Panc1 (cell line): Measurements from ENCODE around the gene SSX2IP. TPM values are rescaled to one million over a fixed set of nuclear protein-coding genes. Genes with fewer than 3 reads are reported as not detected.
"Not testable (repeated sequence)": the region's sequence is repeated elsewhere in the genome, so short reads cannot be mapped to it uniquely, and the experiment has no call there.

Experiments used
- ATAC-seq: fragments of 200-7000 bp; cut with Tn5 transposase; 2 replicates; pipeline ENCODE4 v1.9.1; 2020; ENCODE audit warnings: mild to moderate bottlenecking, moderate library complexity
- BruUV-seq: library from RNA; stranded (reverse); fragments of 400-500 nt; replicated peaks from 2 replicates; lab custom pipeline; 2021; lab: Mats Ljungman, UMichigan
- CTCF ChIA-PET: fragments of 300-600 bp; sonication (Branson Sonifier 250); formaldehyde crosslinking; loops from one replicate; lab custom pipeline; 2022; ENCODE audit warnings: antibody characterized with exemption; lab: Charles Lee
- POLR2A ChIA-PET: fragments of 300-600 bp; sonication (Branson Sonifier 250); formaldehyde crosslinking; loops from one replicate; lab custom pipeline; 2022; ENCODE audit warnings: antibody characterized with exemption; lab: Charles Lee
- DNase-seq: peaks from one replicate; pipeline ENCODE4 v3.0.0-alpha.2; 2010; ENCODE audit warnings: low read depth, low spot score
- H3K27ac ChIP-seq: 2 replicates; pipeline ENCODE4 v1.5.1; 2011; ENCODE audit warnings: mild to moderate bottlenecking, low read length, inconsistent platforms
- H3K27me3 ChIP-seq: fragments of 200-500 bp; sonication (Bioruptor generic); 2 replicates; pipeline ENCODE4 v1.6.0; 2014; ENCODE audit warnings: low read length, inconsistent platforms; ENCODE audit not compliant: control insufficient read depth, insufficient read depth
- H3K36me3 ChIP-seq: fragments of 200-500 bp; sonication (Bioruptor generic); 2 replicates; pipeline ENCODE4 v1.5.1; 2014; ENCODE audit warnings: inconsistent platforms, mild to moderate bottlenecking, low read length, moderate library complexity; ENCODE audit not compliant: control insufficient read depth, insufficient read depth
- H3K4me1 ChIP-seq: 2 replicates; pipeline ENCODE4 v1.5.1; 2011; ENCODE audit warnings: inconsistent platforms, mild to moderate bottlenecking, low read length, moderate library complexity; ENCODE audit not compliant: control insufficient read depth, insufficient read depth
- H3K4me3 ChIP-seq, 2 experiments: 2 replicates each; pipeline ENCODE4 v1.5.1; 2011 to 2012; ENCODE audit warnings: low read depth in 2 of 2, low read length in 2 of 2, mild to moderate bottlenecking in 2 of 2, inconsistent platforms in 1 of 2, moderate library complexity in 1 of 2
- H3K9me3 ChIP-seq: fragments of 200-500 bp; sonication (Bioruptor generic); 2 replicates; pipeline ENCODE4 v1.5.1; 2014; ENCODE audit warnings: low read depth, mild to moderate bottlenecking, inconsistent platforms, low read length, moderate library complexity; ENCODE audit not compliant: control insufficient read depth, insufficient read depth
- CTCF ChIP-seq: fragments of 450-650 bp; IDR thresholded peaks from 2 replicates; pipeline ENCODE4 v1.5.1; 2017; ENCODE audit warnings: mild to moderate bottlenecking
- POLR2AphosphoS5 ChIP-seq: IDR thresholded peaks from 2 replicates; pipeline ENCODE4 v1.6.1; 2012; ENCODE audit warnings: mild to moderate bottlenecking, low read depth, low read length, moderate library complexity
- REST ChIP-seq, 2 experiments: IDR thresholded peaks; 2 replicates each; pipeline ENCODE4 v1.6.1; 2011 to 2012; ENCODE audit warnings: low read depth in 2 of 2, control low read depth in 1 of 2, low read length in 1 of 2, mild to moderate bottlenecking in 1 of 2, moderate library complexity in 1 of 2; ENCODE audit not compliant: insufficient read depth in 1 of 2
- SIN3A ChIP-seq: IDR thresholded peaks from 2 replicates; pipeline ENCODE4 v1.6.1; 2012; ENCODE audit warnings: low read depth, mild to moderate bottlenecking, low read length, moderate library complexity, borderline replicate concordance; ENCODE audit not compliant: insufficient read depth
- TCF7L2 ChIP-seq: IDR thresholded peaks from 2 replicates; pipeline ENCODE4 v1.6.1; 2011; ENCODE audit warnings: mild to moderate bottlenecking, low read depth, low read length, inconsistent platforms
- in situ Hi-C: cut with HindIII; loops from 2 replicates; pipeline ENCODE4 v1.10.0; 2016; ENCODE audit warnings: low sequenced_read_pairs, low pct_unique_long_range_greater_than_20kb
- intact Hi-C: fragments of 100-400 bp; cut with micrococcal nuclease; formaldehyde crosslinking; loops from one replicate; pipeline ENCODE4 v1.10.0; 2022; ENCODE audit not compliant: unreplicated experiment
- total RNA-seq: library from RNA; stranded (reverse); gene quantifications from one replicate; pipeline ENCODE4 v1.2.1, GENCODE V29; 2021; ENCODE audit not compliant: unreplicated experiment

SSX2IP gene
- total RNA-seq, 1 experiment from 2014 or later: 81.8 TPM

GRCh38 chr1:84643183-84643582 lies 47.1 kb downstream of the SSX2IP start:
- no peak for TF ChIP-seq REST (IDR thresholded peaks at IDR 0.05; ENCODE audit: insufficient read depth in 1 of 2, low read depth in 2 of 2, low read length in 1 of 2)
- TF ChIP-seq CTCF: peak; percentile 11; the same call in 1 of the 2 replicates
- TF ChIP-seq SIN3A: no peak
- H3K4me1 ChIP-seq: no peaks in the 10 kb centered on the region
- H3K9me3 ChIP-seq: no peaks in the 10 kb centered on the region
- DNase-seq (no peak), ATAC-seq (no peak)
- no TSS peak for BruUV-seq
- ChIA-PET POLR2A (no interaction called here), CTCF (no interaction called here)
- no peak overlapping the region for H3K4me3 ChIP-seq
- H3K27ac ChIP-seq: no peak overlapping the region
- in situ Hi-C loops: no loop called here
- no peaks in the 10 kb centered on the region for H3K27me3 ChIP-seq
- intact Hi-C loops: no loop called here
- peaks cover 18% of the 10 kb centered on the region for H3K36me3 ChIP-seq

GRCh38 chr1:84642774-84643173 lies 47.5 kb downstream of the SSX2IP start:
- CTCF ChIA-PET: no interaction called here

GRCh38 chr1:84639731-84640130 lies 50.5 kb downstream of the SSX2IP start:
- H3K36me3 ChIP-seq, in situ Hi-C loops, DNase-seq, intact Hi-C loops, H3K27ac ChIP-seq, H3K4me3 ChIP-seq, ATAC-seq, H3K4me1 ChIP-seq, H3K27me3 ChIP-seq, BruUV-seq, H3K9me3 ChIP-seq, POLR2A ChIA-PET, CTCF ChIA-PET: not testable (repeated sequence)

More at GRCh38 chr1:84642774-84643173, 47.5 kb downstream of the SSX2IP start:
- BruUV-seq: no TSS peak
- Histone ChIP-seq H3K27ac (no peak overlapping the region), H3K9me3 (no peaks in the 10 kb centered on the region), H3K27me3 (no peaks in the 10 kb centered on the region), H3K4me3 (no peak overlapping the region), H3K4me1 (no peaks in the 10 kb centered on the region), H3K36me3 (peaks cover 15% of the 10 kb centered on the region; the same call in 1 of the 2 replicates)
- ATAC-seq (no peak), DNase-seq (no peak)
- intact Hi-C loops (no loop called here), in situ Hi-C loops (no loop called here)
- POLR2A ChIA-PET: no interaction called here
- TF ChIP-seq TCF7L2 (no peak), POLR2AphosphoS5 (no peak), CTCF (no peak)
